ENCODE data around the gene HEATR3. TPM values are rescaled to one million over a fixed set of nuclear protein-coding genes. Genes with fewer than 3 reads are reported as not detected.

HEATR3 gene
- total RNA-seq, 2 donors from 2014 or later: 18.6 to 31.6 TPM

DNA sequence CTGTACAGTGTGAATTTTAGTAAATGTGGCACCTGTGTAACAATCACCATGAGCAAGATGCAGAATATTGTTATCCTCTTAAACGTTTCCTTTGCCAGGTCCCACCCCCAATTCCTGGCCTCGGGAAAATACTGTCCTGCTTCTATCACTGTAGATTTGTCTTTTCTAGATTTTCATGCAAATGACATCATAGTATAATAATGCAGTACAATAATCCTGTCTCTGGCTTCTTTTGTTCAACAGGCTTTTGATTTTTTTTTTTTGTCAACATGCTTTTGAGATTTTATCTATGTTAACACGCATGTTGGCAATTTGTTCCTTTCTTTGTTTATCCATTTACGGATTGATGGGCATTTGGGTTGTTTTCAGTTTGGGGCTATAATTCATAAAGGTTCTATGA is 20.4 kb upstream of the HEATR3 start:
- Mint-ChIP-seq H3K9me3 (no peaks in the 10 kb centered on the region), H3K27ac (no peak overlapping the region), H3K36me3 (no peaks in the 10 kb centered on the region)
- no peak for ATAC-seq
- no peak for DNase-seq (ENCODE audit: low spot score in 2 of 2)

DNA sequence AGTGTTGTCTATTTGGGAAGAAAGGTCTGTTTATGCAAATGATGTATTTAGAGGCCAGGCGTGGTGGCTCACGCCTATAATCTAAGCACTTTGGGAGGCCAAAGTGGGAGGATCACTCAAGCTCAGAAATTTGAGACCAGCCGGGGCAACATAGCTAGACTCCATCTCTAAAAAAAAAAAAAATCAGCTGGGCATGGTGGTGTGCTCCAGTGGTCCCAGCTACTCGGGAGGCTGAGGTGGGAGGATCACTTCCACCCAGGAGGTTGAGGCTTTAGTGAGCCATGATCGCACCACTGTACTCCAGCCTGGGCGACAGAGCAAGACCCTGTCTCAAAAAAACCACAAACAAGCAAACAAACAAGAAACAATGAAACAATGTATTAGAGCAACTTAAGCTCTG is 18.9 kb upstream of the HEATR3 start:
- H3K9me3 Mint-ChIP-seq: no peaks in the 10 kb centered on the region
- no peaks in the 10 kb centered on the region for H3K36me3 Mint-ChIP-seq
- no peak overlapping the region for H3K27ac Mint-ChIP-seq
- no peak for ATAC-seq
- DNase-seq (ENCODE audit: low spot score in 2 of 2): no peak

DNA sequence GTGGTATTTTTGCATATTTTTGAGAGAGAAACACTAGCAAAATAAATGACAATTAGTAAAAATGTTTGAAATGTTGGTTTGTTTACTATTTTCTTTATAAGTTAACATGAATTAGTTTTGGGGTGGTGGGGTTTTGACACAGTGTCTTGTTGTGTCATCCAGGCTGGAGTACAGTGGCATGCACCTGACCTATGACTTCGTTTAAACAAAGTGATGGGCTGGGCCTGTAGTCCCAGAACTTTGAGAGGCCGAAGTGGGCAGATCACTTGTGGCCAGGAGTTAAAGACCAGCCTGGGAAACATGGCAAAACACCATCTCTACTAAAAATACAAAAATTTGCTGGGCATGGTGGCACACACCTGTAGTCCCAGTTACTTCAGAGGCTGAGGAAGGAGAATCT is 17.9 kb upstream of the HEATR3 start:
- no peak overlapping the region for H3K27ac Mint-ChIP-seq
- H3K9me3 Mint-ChIP-seq: peaks cover 0 to 6% of the 10 kb centered on the region in 2 donors
- DNase-seq (ENCODE audit: low spot score in 2 of 2) (no peak), ATAC-seq (no peak)
- H3K36me3 Mint-ChIP-seq: no peaks in the 10 kb centered on the region

DNA sequence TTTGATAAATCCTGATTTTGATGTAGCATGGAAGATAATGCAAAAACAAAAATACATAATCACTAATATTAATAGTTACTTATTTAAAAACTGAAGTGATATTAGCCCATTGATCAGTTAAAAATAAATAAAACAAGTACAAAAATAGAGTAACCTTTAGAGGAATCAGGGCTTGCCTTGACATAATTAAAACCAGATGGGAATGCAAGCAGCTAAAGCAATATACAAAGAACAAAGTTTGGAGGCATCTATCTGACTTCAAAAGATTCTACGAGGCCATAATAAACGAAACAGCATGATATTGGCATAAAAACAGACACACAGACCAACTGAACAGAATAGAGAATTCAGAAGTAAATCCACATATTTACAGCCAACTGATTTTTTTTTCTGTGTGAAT is 15.0 kb upstream of the HEATR3 start:
- ATAC-seq: no peak
- H3K27ac Mint-ChIP-seq: no peak overlapping the region
- DNase-seq (ENCODE audit: low spot score in 2 of 2): no peak
- peaks cover 0 to 6% of the 10 kb centered on the region in 2 donors for H3K9me3 Mint-ChIP-seq
- no peaks in the 10 kb centered on the region for H3K36me3 Mint-ChIP-seq

DNA sequence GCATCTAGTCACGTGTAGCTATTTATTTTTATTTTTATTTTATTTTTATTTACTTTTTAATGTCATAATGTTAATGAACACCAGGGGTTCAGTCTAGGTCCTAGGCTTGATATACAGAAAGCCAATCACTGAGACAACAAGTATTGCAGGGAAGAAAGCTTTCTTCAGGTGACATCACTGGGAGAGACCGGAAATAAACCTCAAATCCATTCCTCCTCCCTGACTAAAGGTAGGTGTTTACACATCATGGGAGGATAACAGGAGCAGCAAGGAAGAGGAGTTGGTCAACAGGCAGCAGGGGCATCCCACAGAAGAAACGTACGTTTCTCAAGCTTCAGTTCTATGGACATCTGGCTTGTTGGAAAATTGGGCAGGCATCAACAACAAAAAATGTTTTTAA is 9.5 kb upstream of the HEATR3 start:
- ATAC-seq: no peak
- Mint-ChIP-seq H3K27ac (no peak overlapping the region), H3K36me3 (peaks cover 0 to 9% of the 10 kb centered on the region in 2 donors)

DNA sequence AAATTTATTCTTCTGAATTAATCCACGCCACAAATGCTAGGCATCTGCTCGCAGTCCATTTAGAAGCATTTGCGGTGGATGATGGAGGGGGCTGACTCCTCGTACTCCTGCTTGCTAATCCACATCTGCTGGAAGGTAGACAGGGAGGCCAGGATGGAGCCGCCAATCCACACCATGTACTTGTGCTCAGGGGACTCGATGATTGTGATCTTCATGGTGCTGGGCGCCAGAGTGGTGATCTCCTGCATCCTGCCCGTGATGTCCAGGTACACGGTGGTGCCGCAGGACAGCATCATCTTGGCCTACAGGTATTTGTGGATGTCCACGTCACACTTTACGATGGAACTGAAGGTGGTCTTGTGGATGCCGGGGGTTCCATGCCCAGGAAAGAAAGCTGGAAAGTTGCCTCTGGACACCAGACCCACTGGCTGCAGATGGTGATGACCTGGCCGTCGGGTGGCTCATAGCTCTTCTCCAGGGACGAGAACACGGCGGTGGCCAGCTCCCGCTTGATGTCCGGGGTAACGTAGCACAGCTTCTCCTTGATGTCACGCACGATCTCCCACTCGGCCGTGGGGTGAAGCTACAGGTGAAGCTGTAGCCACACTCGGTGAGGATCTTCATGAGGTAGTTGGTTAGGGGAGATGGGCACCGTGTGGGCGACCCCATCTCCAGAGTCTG is 7.5 kb upstream of the HEATR3 start:
- H3K27ac Mint-ChIP-seq: no peak overlapping the region
- peaks cover 0 to 5% of the 10 kb centered on the region in 2 donors for H3K9me3 Mint-ChIP-seq
- peaks cover 0 to 9% of the 10 kb centered on the region in 2 donors for H3K36me3 Mint-ChIP-seq
- DNase-seq (ENCODE audit: low spot score in 2 of 2) (no peak), ATAC-seq (no peak)

More for the DNA sequence above, 9.5 kb upstream of the HEATR3 start:
- peaks cover 0 to 10% of the 10 kb centered on the region in 2 donors for H3K9me3 Mint-ChIP-seq
- DNase-seq (ENCODE audit: low spot score in 2 of 2): no peak

DNA sequence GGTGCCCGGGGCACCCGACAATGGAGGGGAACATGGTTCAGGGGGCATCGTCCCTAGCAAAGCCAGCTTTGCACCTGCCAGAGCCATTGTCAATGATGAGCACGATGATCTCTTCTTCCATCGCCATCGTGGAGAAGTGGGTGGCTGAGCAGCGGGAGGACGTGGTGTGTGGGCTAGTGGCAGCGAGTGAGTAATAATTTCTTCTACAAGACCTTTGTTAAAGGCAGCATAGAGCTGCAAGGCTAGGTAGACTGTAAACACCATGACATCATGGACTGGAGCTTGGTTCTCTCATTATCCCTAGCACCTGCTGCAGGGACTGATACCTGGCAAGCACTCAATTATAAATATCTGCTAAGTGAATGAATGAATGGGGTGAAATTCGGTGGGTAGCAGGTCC is 6.7 kb upstream of the HEATR3 start:
- DNase-seq (ENCODE audit: low spot score in 2 of 2) (no peak), ATAC-seq (peak; percentile 26 to 57)
- Mint-ChIP-seq H3K9me3 (peaks cover 0 to 5% of the 10 kb centered on the region in 2 donors), H3K27ac (no peak overlapping the region), H3K36me3 (peaks cover 0 to 9% of the 10 kb centered on the region in 2 donors)

DNA sequence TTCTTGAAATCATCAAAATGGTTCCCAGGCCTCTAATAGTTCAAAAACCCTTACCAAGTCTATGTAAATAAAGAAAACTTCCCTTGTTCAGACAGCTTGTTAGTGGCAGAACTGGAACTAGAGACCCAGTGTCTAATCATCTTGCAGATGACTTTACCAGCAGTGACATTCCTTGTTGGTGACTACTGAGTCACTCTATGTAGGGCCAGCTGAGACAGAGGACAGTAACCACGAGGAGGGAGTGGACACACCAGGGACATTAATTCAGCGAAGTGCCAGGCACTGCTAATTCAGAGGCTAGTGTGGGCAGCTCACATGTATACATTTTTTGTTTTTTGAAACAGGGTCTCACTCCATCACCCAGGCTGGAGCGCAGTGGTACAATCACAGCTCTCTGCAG is 6.1 kb upstream of the HEATR3 start:
- H3K9me3 Mint-ChIP-seq: peaks cover 0 to 5% of the 10 kb centered on the region in 2 donors
- no peak overlapping the region for H3K27ac Mint-ChIP-seq
- ATAC-seq: no peak
- peaks cover 0 to 9% of the 10 kb centered on the region in 2 donors for H3K36me3 Mint-ChIP-seq
- DNase-seq (ENCODE audit: low spot score in 2 of 2): no peak

DNA sequence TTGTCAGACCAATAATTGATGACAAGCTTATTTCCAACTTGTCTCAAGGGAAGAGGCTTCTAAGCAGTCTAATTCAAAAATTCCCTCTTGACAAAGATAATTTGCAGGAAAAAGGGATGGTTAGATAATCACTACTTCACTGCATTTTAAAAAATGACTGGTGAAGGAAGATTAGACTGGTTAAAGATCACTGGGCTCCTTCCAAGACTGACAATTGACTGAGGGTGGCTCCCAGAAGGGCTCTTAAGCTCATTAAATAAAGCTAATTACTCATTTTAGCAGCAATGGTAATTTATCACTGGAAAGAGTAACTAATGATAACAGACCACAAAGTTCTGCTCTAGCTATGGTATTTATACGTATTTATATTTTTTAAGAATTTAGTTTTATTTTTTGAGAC is 4.4 kb upstream of the HEATR3 start:
- ATAC-seq (no peak), DNase-seq (ENCODE audit: low spot score in 2 of 2) (no peak)
- no peak overlapping the region for H3K27ac Mint-ChIP-seq
- H3K36me3 Mint-ChIP-seq: peaks cover 0 to 6% of the 10 kb centered on the region in 2 donors
- H3K9me3 Mint-ChIP-seq: peaks cover 0 to 1% of the 10 kb centered on the region in 2 donors

DNA sequence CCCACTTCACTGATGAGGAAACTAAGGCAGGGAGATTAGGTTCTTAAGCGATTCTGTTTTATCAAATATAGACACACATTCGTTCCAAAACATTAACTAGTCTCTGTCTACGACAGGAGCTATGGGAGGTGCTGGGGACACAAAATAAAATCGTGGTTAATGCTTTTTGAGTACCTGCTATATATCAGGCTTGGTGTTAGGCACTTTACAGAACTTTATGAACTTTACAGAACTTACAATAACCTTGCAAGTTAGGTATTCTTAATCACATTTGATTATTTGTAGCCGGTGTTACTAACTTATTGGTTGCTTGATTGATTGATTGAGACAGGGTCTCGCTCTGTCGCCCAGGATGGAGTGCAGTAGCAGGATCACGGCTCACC is 538 bp upstream of the HEATR3 start:
- DNase-seq (ENCODE audit: low spot score in 2 of 2) (no peak), ATAC-seq (no peak)
- peak overlapping the region; percentile 80 to 85 for H3K27ac Mint-ChIP-seq
- no peaks in the 10 kb centered on the region for H3K9me3 Mint-ChIP-seq
- peaks cover 12 to 18% of the 10 kb centered on the region in 2 donors for H3K36me3 Mint-ChIP-seq

DNA sequence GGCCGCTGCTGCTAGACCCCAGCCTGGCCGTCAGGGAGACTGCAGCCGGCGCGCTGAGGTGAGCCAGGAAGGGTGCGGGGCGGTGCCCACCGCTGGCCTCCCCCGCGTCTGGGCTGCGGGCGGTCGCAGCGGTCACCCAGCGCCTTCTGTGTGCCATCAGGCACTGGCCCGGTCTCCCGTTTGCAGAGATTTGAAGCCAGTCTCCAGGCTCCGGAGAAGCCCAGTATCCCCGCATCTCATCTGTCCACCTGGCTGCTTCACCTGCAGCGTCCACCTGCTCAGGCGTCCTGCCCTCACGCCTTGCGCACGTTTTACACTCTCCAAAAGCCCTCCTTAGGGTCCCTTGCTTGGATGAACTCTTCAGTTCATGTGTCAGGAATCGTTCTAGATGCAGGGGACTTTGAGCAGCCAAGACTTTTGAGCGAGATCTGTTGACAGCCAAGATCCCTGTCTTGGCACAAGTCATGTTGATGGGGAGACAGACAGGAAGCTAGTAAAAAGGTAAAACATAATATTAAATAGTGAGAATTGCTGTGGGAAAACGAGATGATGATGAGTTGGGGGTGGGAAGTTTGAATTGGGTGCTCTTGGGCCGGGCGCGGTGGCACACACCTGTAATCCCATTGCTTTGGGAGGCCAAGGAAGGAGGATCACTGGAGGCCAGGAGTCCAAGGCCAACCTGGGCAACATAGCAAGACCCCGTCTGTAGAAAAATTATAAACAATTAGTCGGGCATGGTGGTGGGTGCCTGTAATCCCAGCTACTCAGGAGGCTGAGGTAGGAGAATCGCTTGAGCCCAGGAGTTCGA is 916 bp downstream of the HEATR3 start:
- Mint-ChIP-seq H3K36me3 (peaks cover 18 to 20% of the 10 kb centered on the region in 2 donors), H3K27ac (peak overlapping the region; percentile 80 to 84), H3K9me3 (no peaks in the 10 kb centered on the region)
- ATAC-seq: no peak
- no peak for DNase-seq (ENCODE audit: low spot score in 2 of 2)

DNA sequence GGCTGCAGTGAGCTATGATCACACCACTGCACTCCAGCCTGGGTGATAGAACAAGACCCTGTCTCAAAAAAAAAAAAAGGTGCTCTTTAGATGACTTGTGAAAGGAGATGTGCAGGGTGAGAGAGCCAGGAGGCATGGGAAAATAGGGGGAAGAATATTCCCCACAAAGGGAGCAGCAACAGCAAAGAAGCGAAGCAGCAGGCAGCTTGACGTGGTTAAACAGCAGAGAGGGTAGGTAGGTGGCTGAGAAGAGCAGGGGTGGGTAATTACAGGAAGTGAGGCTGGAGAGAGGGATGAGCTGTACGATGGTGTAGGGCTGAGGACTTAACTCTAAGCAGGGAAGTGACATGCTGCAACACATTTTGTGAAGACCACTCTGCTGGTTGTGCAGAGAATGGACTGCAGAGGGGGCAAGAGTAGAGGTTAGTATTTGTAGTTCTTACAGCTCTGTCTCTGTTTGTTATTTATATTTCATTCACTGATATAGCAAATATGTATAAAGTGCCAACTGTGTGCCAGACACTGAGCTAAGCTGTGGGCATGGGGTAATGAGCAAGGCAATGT is 1.6 kb downstream of the HEATR3 start:
- DNase-seq (ENCODE audit: low spot score in 2 of 2) (peak in 1 of 2 donors; percentile 39), ATAC-seq (peak; percentile 19 to 43)
- peaks cover 18 to 23% of the 10 kb centered on the region in 2 donors for H3K36me3 Mint-ChIP-seq
- H3K9me3 Mint-ChIP-seq: no peaks in the 10 kb centered on the region
- peak overlapping the region; percentile 80 to 84 for H3K27ac Mint-ChIP-seq

DNA sequence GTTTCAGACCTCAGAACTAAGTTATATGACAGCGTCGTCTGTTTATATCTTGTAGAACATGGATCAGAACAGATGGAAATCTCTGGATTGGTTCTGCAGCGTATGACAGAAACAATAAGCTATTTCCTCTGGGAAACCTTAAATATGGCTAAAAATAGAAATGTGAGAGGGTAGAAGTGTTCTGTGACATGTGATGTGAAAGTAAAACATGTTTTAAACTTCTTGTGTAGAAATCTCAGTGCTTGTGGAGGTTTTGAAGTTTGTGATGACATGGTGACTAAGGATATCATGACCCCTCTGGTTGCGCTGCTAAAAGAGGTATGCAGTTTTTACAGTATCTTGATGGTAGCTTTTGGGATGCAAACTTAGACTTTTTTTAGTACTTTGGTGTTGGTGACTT is 2.8 kb downstream of the HEATR3 start:
- ATAC-seq (no peak), DNase-seq (ENCODE audit: low spot score in 2 of 2) (no peak)
- H3K9me3 Mint-ChIP-seq: no peaks in the 10 kb centered on the region
- peaks cover 18 to 26% of the 10 kb centered on the region in 2 donors for H3K36me3 Mint-ChIP-seq
- peak overlapping the region; percentile 18 to 80 for H3K27ac Mint-ChIP-seq

DNA sequence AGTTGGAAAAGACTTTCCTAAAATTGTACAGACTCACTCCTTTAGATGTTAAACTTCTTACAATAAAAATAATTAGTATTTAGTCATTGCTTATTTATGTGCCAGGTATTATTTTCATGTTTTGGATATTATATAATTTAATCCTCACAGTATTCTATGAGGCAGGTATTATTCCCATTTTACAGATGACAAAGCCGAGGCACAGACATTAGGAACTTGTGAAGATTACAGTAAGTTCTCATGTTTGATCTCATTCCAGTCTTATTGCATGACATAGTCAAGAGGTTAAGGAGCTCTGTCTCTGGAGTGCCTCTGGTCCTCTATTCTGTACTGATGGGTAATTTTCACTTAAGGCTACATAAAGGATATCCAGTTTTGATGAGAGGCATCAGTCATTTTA is 3.3 kb downstream of the HEATR3 start:
- Mint-ChIP-seq H3K9me3 (no peaks in the 10 kb centered on the region), H3K36me3 (peaks cover 18 to 26% of the 10 kb centered on the region in 2 donors), H3K27ac (peak overlapping the region in 1 of 2 donors; percentile 80)
- no peak for ATAC-seq
- DNase-seq (ENCODE audit: low spot score in 2 of 2): no peak

DNA sequence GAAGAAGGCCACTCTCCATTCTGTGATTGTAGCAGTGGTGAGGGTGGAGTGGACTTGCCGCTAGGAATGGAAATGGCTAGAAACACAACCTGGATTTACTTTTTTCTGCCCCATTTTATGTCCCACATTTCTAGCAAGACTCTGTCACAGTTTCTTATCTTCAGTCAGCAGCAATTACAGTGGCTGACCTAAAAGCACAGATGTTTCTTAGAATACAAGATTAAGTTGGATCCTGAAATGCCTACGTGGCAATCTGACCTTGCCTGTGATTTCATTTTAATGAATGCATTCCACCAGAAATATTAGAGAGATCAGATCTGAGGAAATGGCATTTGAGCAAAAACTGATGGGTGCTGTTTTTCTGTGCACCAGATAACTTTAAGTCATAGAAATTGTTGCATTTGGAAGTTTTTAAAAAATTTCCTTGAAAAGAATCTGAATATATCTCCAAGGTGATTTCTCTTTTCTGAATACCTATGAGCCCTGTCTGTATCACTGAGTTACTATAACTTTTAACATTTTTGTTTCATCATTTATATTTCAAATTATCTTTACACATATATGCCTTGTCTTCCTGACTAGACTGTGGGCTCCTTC is 5.4 kb downstream of the HEATR3 start:
- Mint-ChIP-seq H3K27ac (no peak overlapping the region), H3K36me3 (peaks cover 18 to 33% of the 10 kb centered on the region in 2 donors)

DNA sequence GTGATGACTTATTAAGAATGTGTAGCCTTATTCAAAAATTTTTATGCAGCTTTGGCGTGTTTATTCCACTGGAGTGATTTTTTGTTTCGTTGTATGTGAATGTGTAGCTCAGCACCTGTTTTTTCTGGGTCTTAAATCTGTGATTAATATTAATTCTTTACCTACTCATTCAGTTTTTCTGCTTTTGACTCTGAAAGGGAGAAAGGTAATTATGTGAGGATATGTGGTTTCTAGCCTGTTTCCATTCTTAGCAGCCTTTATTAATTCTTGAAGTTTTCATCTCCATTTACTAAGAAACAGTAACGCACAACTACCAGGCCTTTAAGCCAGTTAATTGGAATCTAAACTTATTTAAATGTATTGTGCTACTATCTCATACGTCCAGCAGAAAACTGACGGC is 7.0 kb downstream of the HEATR3 start:
- H3K27ac Mint-ChIP-seq: peak overlapping the region in 1 of 2 donors; percentile 58
- H3K36me3 Mint-ChIP-seq: peaks cover 6 to 31% of the 10 kb centered on the region in 2 donors
- H3K9me3 Mint-ChIP-seq: no peaks in the 10 kb centered on the region
- DNase-seq (ENCODE audit: low spot score in 2 of 2) (no peak), ATAC-seq (peak in 1 of 2 donors; percentile 78)

More for the DNA sequence above, 5.4 kb downstream of the HEATR3 start:
- no peak for DNase-seq (ENCODE audit: low spot score in 2 of 2)
- H3K9me3 Mint-ChIP-seq: no peaks in the 10 kb centered on the region
- ATAC-seq: no peak
